ENCODE measurements around the gene UBE2Z. TPM values are rescaled to one million over a fixed set of nuclear protein-coding genes. Genes with fewer than 3 reads are reported as not detected.

Gene UBE2Z
- polyA plus RNA-seq, 2 of the 4 experiments (the other 2 are of a cell fraction): 109 to 174 TPM

DNA sequence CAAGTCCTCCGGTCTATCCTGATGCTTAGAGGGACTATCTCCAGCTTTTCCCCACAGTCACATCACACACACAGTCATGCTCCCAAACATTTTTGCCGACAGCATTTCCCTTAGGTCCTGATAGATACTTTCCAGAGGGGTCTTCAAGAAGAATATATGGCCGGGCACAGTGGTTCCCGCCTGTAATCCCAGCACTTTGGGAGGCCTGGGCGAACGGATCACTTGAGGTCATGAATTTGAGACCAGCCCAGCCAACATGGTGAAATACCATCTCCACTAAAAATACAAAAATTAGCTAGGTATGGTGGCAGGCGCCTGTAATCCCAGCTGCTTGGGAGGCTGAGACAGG is 64.5 kb downstream of the UBE2Z start:
- H3K4me3 ChIP-seq: peak overlapping the region; percentile 12; the same call in 1 of the 3 replicates
- POLR2A ChIA-PET: interaction anchor here (0.7 to 5.5 kb wide), 10 partner anchors 11 to 442 kb away, joined by 3 to 145 read pairs (median 4); partner anchors contain the start of genes ATP5MC1, IGF2BP1, PHB1 and SNF8
- no peak for FAIRE-seq

DNA sequence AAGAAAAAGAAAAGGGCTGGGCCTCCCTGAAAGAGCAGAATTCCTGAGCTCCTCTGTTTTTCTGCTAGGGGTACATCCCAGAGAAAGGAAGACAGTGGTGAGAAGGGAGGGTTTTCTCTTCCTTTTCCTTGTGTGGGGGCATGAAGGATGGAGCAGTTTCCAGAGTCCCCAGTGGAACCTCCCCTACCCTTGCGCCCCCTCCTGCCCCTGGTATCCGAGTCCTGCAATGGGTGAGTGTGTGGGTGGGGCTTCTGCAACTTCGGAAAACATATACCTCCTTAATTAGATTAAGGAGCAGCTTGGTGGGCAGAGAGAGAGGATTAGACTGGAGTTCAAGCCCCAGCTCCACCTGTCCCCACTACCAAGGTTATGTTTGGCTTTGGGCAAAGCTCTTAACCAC is 65.6 kb downstream of the UBE2Z start:
- ChIA-PET CTCF (interaction anchor here (0.6 to 7.4 kb wide), 12 partner anchors 11 to 62 kb away, joined by 3 to 83 read pairs (median 5); partner anchors contain the start of gene IGF2BP1), POLR2A (interaction anchor here (1.3 to 5.5 kb wide), 6 partner anchors 11 to 81 kb away, joined by 3 to 145 read pairs (median 12); partner anchors contain the start of genes ATP5MC1, IGF2BP1 and SNF8)
- FAIRE-seq: no peak
- Histone ChIP-seq H3K4me2 (peak overlapping the region; percentile 77), H3K27ac (peak overlapping the region; percentile 95 to 98), H3K4me1 (peaks cover 55% of the 10 kb centered on the region), H3K9me3 (no peaks in the 10 kb centered on the region), H3K4me3 (no peak overlapping the region)
- TF ChIP-seq EHMT2 (IDR thresholded peaks at IDR 0.05; ENCODE audit: low read depth) (no peak), PHF8 (IDR thresholded peaks at IDR 0.05; ENCODE audit: borderline replicate concordance, low read depth) (no peak), BHLHE40 (IDR thresholded peaks at IDR 0.05; ENCODE audit: low read depth, low read length) (no peak), ZFP36 (IDR thresholded peaks at IDR 0.05; ENCODE audit: borderline replicate concordance, partially characterized antibody) (no peak), ELK1 (IDR thresholded peaks at IDR 0.05; ENCODE audit: low read depth, low read length) (no peak)
- ATAC-seq: no peak
- 55% methylated on average over 3 of the region's 3 CpGs for WGBS (ENCODE audit: missing lambda C conversion rate)
- DNase-seq (ENCODE audit: low read depth in 1 of 2, low spot score in 1 of 2): no peak

More for the DNA sequence above, 64.5 kb downstream of the UBE2Z start:
- Histone ChIP-seq H3K27ac (peak overlapping the region; percentile 95 to 98), H3K9me3 (no peaks in the 10 kb centered on the region), H3K4me1 (peaks cover 51% of the 10 kb centered on the region), H3K4me2 (peak overlapping the region; percentile 77)
- 7% methylated on average over 7 of the region's 7 CpGs for WGBS (ENCODE audit: missing lambda C conversion rate)
- no peak; a peak in 1 of 6 replicates for ATAC-seq
- TF ChIP-seq MAX (IDR thresholded peaks at IDR 0.05) (peak; percentile 35; the same call in 1 of the 2 replicates), KDM5A (IDR thresholded peaks at IDR 0.05) (no peak), RCOR1 (IDR thresholded peaks at IDR 0.05; ENCODE audit: low read depth, low read length) (no peak), TFCP2L1 (CRISPR knock-in tag; IDR thresholded peaks at IDR 0.05) (0 out of 2 replicates have a peak, but pooled peaks have one; percentile 38), MYC (IDR thresholded peaks at IDR 0.05; ENCODE audit: borderline replicate concordance, low read length) (0 out of 2 replicates have a peak, but pooled peaks have one; percentile 2)
- TF ChIP-seq, protein P1, sequence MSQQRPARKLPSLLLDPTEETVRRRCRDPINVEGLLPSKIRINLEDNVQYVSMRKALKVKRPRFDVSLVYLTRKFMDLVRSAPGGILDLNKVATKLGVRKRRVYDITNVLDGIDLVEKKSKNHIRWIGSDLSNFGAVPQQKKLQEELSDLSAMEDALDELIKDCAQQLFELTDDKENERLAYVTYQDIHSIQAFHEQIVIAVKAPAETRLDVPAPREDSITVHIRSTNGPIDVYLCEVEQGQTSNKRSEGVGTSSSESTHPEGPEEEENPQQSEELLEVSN (IDR thresholded peaks at IDR 0.05; ENCODE audit: borderline replicate concordance, low read depth): peak; percentile 75
- no peak for DNase-seq (ENCODE audit: low read depth in 1 of 2, low spot score in 1 of 2)
- CTCF ChIA-PET: interaction anchor here (0.7 to 7.4 kb wide), 12 partner anchors 12 to 59 kb away, joined by 3 to 83 read pairs (median 5); partner anchors contain the start of gene IGF2BP1

Small RNA genes lying within 50 kb of the gene (small RNA-seq; reads per million reads assigned to genes)
- gene AC068531.1 (0 reads per million in 6 experiments), gene RF00263 (0 to 0.04 (median 0) reads per million in 6 experiments), gene RF01210 (0 to 0.29 (median 0) reads per million in 6 experiments), gene RNU1-42P (0 to 5.2 (median 0.23) reads per million in 6 experiments)

Other genes starting within 250 kb of the UBE2Z start
- gene PRAC1, start 185.9 kb upstream of the UBE2Z start, polyA plus RNA-seq (2011; rRNA removed): not detected in 2 replicates
- gene PRAC1, start 185.9 kb upstream of the UBE2Z start, polyA plus RNA-seq (2017; fragmentation: RNase III; extraction: RNeasy Plus Mini Kit Qiagen cat#74134 plus additional on column Dnase treatment): not detected in 3 replicates
- gene PRAC2, start 185.2 kb upstream of the UBE2Z start, polyA plus RNA-seq (2011; rRNA removed): not detected in 2 replicates
- gene PRAC2, start 185.2 kb upstream of the UBE2Z start, polyA plus RNA-seq (2017; fragmentation: RNase III; extraction: RNeasy Plus Mini Kit Qiagen cat#74134 plus additional on column Dnase treatment): not detected in 3 replicates
- 3.2 and 3.4 TPM in 2 replicates for gene HOXB13, start 179.7 kb upstream of the UBE2Z start, polyA plus RNA-seq (2011; rRNA removed)
- gene HOXB13, start 179.7 kb upstream of the UBE2Z start, polyA plus RNA-seq (2017; fragmentation: RNase III; extraction: RNeasy Plus Mini Kit Qiagen cat#74134 plus additional on column Dnase treatment): 3.0 to 3.5 TPM (median 3.2 TPM) in 3 replicates
- gene TTLL6, start 91.2 kb upstream of the UBE2Z start, polyA plus RNA-seq (2011; rRNA removed): 7.8 and 8.9 TPM in 2 replicates
- gene TTLL6, start 91.2 kb upstream of the UBE2Z start, polyA plus RNA-seq (2017; fragmentation: RNase III; extraction: RNeasy Plus Mini Kit Qiagen cat#74134 plus additional on column Dnase treatment): 1.1 to 1.6 TPM (median 1.3 TPM) in 3 replicates
- 194 and 199 TPM in 2 replicates for gene CALCOCO2, start 77.4 kb upstream of the UBE2Z start, polyA plus RNA-seq (2011; rRNA removed)
- gene CALCOCO2, start 77.4 kb upstream of the UBE2Z start, polyA plus RNA-seq (2017; fragmentation: RNase III; extraction: RNeasy Plus Mini Kit Qiagen cat#74134 plus additional on column Dnase treatment): 71.6 to 74.5 TPM (median 72.5 TPM) in 3 replicates
- 287 and 394 TPM in 2 replicates for gene ATP5MC1, start 15.6 kb upstream of the UBE2Z start, polyA plus RNA-seq (2011; rRNA removed)
- 545 to 704 TPM (median 623 TPM) in 3 replicates for gene ATP5MC1, start 15.6 kb upstream of the UBE2Z start, polyA plus RNA-seq (2017; fragmentation: RNase III; extraction: RNeasy Plus Mini Kit Qiagen cat#74134 plus additional on column Dnase treatment)
- gene SNF8, start 36.4 kb downstream of the UBE2Z start, polyA plus RNA-seq (2011; rRNA removed): 187 and 209 TPM in 2 replicates
- 298 to 323 TPM (median 320 TPM) in 3 replicates for gene SNF8, start 36.4 kb downstream of the UBE2Z start, polyA plus RNA-seq (2017; fragmentation: RNase III; extraction: RNeasy Plus Mini Kit Qiagen cat#74134 plus additional on column Dnase treatment)
- 6.1 and 6.3 TPM in 2 replicates for gene GIP, start 60.2 kb downstream of the UBE2Z start, polyA plus RNA-seq (2011; rRNA removed)
- gene GIP, start 60.2 kb downstream of the UBE2Z start, polyA plus RNA-seq (2017; fragmentation: RNase III; extraction: RNeasy Plus Mini Kit Qiagen cat#74134 plus additional on column Dnase treatment): 3.5 to 5.2 TPM (median 5.2 TPM) in 3 replicates
- 26.2 and 30.1 TPM in 2 replicates for gene IGF2BP1, start 89.0 kb downstream of the UBE2Z start, polyA plus RNA-seq (2011; rRNA removed)
- gene IGF2BP1, start 89.0 kb downstream of the UBE2Z start, polyA plus RNA-seq (2017; fragmentation: RNase III; extraction: RNeasy Plus Mini Kit Qiagen cat#74134 plus additional on column Dnase treatment): 38.0 to 42.3 TPM (median 40.3 TPM) in 3 replicates
- 0.49 and 0.69 TPM in 2 replicates for gene B4GALNT2, start 224.4 kb downstream of the UBE2Z start, polyA plus RNA-seq (2011; rRNA removed)
- 0.20 to 0.43 TPM (median 0.36 TPM) in 3 replicates for gene B4GALNT2, start 224.4 kb downstream of the UBE2Z start, polyA plus RNA-seq (2017; fragmentation: RNase III; extraction: RNeasy Plus Mini Kit Qiagen cat#74134 plus additional on column Dnase treatment)